Measurements from ENCODE around the gene MPIG6B.

DNA sequence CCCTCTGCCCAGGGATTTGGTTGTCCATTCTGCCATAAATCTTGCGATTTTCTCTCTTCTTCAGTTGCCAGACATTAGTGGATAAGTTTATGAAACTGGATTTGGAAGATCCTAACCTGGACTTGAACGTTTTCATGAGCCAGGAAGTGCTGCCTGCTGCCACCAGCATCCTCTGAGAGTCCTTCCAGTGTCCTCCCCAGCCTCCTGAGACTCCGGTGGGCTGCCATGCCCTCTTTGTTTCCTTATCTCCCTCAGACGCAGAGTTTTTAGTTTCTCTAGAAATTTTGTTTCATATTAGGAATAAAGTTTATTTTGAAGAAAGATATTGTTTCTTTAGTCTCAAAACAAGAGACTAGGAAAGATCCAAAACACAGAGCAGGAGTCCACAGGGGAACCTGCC, 39.2 kb downstream of the MPIG6B start, which contains the start of gene SAPCD1:
- TF ChIP-seq, protein P1, sequence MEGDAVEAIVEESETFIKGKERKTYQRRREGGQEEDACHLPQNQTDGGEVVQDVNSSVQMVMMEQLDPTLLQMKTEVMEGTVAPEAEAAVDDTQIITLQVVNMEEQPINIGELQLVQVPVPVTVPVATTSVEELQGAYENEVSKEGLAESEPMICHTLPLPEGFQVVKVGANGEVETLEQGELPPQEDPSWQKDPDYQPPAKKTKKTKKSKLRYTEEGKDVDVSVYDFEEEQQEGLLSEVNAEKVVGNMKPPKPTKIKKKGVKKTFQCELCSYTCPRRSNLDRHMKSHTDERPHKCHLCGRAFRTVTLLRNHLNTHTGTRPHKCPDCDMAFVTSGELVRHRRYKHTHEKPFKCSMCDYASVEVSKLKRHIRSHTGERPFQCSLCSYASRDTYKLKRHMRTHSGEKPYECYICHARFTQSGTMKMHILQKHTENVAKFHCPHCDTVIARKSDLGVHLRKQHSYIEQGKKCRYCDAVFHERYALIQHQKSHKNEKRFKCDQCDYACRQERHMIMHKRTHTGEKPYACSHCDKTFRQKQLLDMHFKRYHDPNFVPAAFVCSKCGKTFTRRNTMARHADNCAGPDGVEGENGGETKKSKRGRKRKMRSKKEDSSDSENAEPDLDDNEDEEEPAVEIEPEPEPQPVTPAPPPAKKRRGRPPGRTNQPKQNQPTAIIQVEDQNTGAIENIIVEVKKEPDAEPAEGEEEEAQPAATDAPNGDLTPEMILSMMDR (IDR thresholded peaks at IDR 0.05) = no peak
- no peak for TF ChIP-seq POLR2A (IDR thresholded peaks at IDR 0.05)

Data from body of pancreas (tissue), 4 donors.